CD4-positive, alpha-beta T cell treated with Interleukin-17A for 4 hours (primary cell): Measurements from ENCODE around the gene FCGR2B.
"Not testable (repeated sequence)": the region's sequence is repeated elsewhere in the genome, so short reads cannot be mapped to it uniquely, and the experiment has no call there.

Experiments
- DNase-seq: peaks from one replicate; pipeline ENCODE4 v3.0.0-alpha.2; 2020; ENCODE audit warnings: mixed read lengths

The FCGR2B gene

GRCh38 chr1:161662684-161663339 is at the start of gene FCGR2B:
TSS of gene FCGR2B (plus strand) at chr1:161663143. CDS start at chr1:161663242, 99 bp downstream.
- DNase-seq = not testable (repeated sequence)

DNA sequence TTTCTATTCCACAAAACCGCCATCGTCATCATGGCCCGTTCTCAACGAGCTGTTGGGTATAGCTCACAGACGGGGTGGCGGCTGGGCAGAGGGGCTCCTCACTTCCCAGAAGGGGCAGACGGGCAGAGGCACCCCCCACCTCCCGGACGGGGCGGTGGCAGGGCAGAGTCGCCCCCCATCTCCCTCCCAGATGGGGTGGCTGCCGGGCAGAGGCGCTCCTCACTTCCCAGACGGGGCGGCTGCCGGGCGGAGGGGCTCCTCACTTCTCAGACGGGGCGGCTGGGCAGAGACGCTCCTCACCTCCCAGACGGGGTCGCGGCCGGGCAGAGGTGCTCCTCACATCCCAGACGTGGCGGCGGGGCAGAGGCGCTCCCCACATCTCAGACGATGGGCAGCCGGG is 46.5 kb upstream of the FCGR2B start:
- DNase-seq = not testable (repeated sequence)

DNA sequence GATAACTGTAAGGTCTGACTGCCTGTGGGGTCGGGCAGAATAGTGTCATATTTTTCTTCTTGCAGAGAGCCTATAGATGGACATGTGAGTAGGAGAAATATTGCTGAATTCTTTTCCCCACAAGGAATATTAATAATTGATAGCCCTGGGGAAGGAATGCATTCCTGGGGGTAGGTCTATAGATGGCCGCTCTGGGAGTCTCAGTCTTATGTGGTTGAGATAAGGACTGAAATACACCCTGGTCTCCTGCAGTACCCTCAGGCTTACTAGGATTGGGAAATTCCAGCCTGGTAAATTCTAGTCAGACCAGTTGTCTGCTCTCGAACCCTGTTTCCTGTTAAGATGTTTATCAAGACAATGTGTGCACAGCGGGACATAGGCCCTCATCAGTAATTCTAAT is 44.4 kb upstream of the FCGR2B start:
- DNase-seq = not testable (repeated sequence)

- DNase-seq = not testable (repeated sequence)
These were observed 42.5 kb upstream of the FCGR2B start for GRCh38 chr1:161620399-161620798.

- peak; percentile 80 for DNase-seq
These were observed 41.6 kb upstream of the FCGR2B start for GRCh38 chr1:161621181-161622000.

- DNase-seq = peak; percentile 6
These were observed 40.9 kb upstream of the FCGR2B start for GRCh38 chr1:161622054-161622453.

- not testable (repeated sequence) for DNase-seq
These were observed 39.4 kb upstream of the FCGR2B start for GRCh38 chr1:161623401-161624051.

DNA sequence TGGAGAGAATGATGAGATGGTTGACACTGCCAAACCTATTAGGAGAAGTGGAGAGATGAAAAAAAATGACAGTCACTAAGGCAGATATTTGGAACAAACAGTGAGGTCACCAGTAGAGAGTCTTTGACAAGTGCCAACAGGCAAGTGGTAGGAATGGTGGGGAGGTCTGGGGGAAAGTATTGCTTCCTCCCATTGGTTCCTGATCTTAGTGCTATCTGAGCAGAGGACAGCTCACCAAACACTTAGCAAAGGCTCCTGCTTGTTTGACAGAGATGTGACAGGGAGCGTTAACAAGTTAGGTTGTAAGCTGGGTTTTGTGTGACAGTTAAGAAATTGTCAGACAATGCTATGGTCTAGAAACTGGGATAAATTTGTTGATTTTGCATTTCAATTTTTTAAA is 38.3 kb upstream of the FCGR2B start:
- DNase-seq = not testable (repeated sequence)

- peak; percentile 6 for DNase-seq
These were observed 36.3 kb upstream of the FCGR2B start for GRCh38 chr1:161626445-161627146.

GRCh38 chr1:161630128-161630742 is 32.7 kb upstream of the FCGR2B start:
- DNase-seq = not testable (repeated sequence)

DNA sequence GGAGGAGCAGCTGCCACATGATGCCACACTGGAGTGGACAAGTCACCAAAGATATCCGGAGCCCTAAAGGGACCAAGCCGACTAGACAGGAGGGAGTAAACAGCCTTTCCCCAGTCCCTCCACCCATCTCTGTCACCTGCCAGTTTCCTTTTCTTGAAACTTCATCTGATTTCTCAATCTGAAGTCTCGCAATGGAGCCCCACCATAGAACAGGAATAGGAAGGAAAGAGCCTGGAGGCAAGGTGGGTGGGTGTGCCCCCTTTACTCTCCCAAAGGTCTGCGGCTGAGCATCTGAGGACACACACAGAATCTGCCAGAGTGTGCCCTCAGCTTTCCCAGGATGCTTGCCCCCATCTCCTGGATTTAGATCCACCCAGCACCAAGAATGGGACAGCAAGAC is 31.9 kb upstream of the FCGR2B start, which contains the start of gene FCGR3B:
TSS of gene FCGR3B (minus strand) at position 101 of the 400 bp plus-strand sequence. CDS start at position 19, 82 bp downstream.
- DNase-seq = no peak

GRCh38 chr1:161634993-161635392 is 27.9 kb upstream of the FCGR2B start:
- not testable (repeated sequence) for DNase-seq

GRCh38 chr1:161636189-161636782 is 26.7 kb upstream of the FCGR2B start:
- DNase-seq = not testable (repeated sequence)

GRCh38 chr1:161636976-161637375 is 26.0 kb upstream of the FCGR2B start:
- not testable (repeated sequence) for DNase-seq

DNA sequence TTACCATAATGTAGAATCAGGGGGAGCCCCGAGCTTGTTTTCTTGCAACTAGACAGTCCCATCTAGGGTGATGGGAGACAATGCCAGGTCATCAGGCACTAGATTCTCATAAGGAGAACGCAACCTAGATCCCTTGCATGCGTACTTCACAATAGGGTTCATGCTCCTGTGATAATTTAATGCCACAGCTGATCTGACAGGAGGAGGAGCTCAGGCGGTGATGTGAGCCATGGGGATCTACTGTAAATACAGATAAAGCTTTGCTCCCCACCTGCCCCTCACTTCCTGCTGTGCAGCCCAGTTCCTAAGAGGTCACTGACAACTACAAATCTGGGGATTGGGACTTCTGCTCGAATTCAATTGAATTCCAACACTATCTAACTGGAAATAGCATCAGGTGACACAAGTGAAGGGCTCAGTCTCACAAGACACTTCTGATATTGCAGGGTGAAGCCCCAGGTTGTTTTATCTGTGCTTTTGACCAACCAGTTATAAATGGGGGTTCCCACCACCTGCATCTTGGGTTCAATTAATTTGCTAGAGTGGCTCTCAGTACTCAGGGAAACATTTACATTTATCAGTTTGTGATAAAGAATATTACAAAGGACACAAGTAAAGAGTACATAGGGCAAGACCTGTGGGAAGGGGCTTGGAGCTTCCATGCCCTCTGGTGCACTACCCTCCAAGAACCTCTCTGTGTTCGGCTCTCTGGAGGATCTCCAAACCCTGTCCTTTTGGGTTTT is 24.5 kb upstream of the FCGR2B start:
- not testable (repeated sequence) for DNase-seq

DNA sequence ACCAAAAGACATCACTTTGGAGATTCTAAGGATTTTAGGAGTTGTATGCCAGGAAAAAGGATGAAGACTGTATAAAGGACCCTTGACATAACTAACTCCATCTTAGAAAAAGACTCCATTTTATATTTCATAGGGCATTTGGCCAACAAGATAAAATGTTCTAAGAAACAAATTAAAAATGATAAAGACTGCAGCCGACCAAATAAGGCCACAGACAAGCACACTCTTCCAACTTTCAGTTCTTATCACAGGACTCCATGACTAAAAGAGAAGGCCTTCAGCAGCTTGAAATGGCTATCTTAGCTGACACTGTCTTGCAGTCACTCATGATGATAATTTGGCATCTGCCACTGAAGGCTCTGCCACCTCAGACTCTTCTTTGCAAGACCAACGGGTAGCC is 23.7 kb upstream of the FCGR2B start:
- DNase-seq = not testable (repeated sequence)

DNA sequence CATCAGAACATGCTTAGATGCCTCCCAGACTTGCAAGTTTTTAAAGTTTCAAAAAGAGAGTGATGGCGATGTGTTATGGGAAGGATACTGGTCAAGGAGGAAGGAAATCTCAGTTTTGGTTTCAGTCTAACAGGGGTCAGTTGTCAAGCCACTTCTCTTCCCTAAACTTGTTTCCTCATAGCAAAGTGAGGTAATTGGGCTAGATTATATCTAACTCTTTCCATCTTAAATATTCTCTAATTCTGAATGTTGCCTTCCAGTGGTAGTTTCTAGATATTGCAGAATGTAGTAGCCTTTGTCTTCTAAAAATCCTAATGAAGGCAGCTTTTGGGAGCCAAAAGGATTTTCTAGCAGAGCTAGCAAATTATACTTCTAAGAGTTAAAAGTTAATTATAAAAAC is 20.2 kb upstream of the FCGR2B start:
- DNase-seq = not testable (repeated sequence)

GRCh38 chr1:161643481-161644208 is 19.3 kb upstream of the FCGR2B start:
- not testable (repeated sequence) for DNase-seq

DNA sequence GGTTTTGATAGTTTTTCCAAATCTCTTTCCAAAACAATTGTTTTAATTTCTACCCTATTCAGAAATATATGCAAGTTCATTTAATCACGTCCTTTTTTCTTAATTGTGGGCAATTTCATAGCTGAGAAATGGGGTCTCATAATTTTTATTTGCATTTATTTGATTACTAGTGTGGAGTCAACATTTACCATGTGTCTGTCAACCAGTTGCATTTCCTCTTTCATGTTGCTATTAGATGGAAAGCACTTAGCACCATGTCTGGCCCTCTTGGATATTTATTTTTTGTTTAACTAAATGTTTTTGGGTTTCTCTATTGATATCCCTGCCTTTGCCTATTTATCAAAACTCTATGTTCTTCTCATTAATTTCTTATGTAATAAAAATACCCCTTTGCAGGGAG is 18.1 kb upstream of the FCGR2B start:
- not testable (repeated sequence) for DNase-seq
